Ammon's horn (tissue), 1 donor: ENCODE data around the gene IGSF8.
A peak's percentile ranks its signal among the peaks of the same experiment; 100 is the strongest.

ENCODE experiments used
- DNase-seq: peaks from one replicate; pipeline ENCODE4 v3.0.0-alpha.2; 2016; ENCODE audit warnings: low spot score

IGSF8 gene

GRCh38 chr1:160086456-160086892 is 11.9 kb downstream of the IGSF8 start:
- peak; percentile 61 for DNase-seq

- peak; percentile 94 for DNase-seq
Observed at GRCh38 chr1:160085686-160086455, 12.5 kb downstream of the IGSF8 start.

DNA sequence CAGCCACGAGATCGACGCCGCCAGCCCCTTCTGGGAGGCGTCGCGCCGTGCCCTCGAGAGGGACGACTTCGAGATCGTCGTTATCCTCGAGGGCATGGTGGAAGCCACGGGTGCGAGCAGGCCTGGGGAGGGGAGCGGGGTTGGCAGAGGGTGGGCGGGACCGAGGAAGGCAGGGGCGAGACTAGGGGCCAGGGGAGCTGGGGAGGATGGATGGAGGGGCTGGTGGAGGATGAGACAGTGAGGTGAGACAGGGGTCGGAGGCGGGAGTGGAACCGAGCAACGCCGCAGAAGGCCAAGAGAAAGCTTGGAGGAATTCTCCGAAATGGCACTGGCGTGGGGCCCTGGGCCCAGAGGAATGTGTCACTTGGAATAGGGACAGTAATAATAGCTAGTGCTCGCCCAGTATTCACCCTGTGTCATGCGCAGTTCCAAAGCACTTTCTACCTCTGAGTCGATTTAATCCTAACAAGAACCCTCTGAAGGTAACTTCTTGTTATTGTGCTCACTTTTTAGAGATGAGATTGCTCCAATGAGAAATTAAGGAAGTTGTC is 13.6 kb downstream of the IGSF8 start:
- DNase-seq = no peak

GRCh38 chr1:160083968-160084770 is 14.2 kb downstream of the IGSF8 start:
- peak; percentile 45 for DNase-seq

- no peak for DNase-seq
Observed at GRCh38 chr1:160082926-160083325, 15.5 kb downstream of the IGSF8 start.

- DNase-seq = no peak
Observed at GRCh38 chr1:160082487-160082886, 15.9 kb downstream of the IGSF8 start.

GRCh38 chr1:160081261-160081936 is 17.0 kb downstream of the IGSF8 start, which contains the start of gene KCNJ9:
Gene KCNJ9 (plus strand): TSS chr1:160081538. CDS start chr1:160084031, 2,493 bp downstream.
- DNase-seq = peak; percentile 96

DNA sequence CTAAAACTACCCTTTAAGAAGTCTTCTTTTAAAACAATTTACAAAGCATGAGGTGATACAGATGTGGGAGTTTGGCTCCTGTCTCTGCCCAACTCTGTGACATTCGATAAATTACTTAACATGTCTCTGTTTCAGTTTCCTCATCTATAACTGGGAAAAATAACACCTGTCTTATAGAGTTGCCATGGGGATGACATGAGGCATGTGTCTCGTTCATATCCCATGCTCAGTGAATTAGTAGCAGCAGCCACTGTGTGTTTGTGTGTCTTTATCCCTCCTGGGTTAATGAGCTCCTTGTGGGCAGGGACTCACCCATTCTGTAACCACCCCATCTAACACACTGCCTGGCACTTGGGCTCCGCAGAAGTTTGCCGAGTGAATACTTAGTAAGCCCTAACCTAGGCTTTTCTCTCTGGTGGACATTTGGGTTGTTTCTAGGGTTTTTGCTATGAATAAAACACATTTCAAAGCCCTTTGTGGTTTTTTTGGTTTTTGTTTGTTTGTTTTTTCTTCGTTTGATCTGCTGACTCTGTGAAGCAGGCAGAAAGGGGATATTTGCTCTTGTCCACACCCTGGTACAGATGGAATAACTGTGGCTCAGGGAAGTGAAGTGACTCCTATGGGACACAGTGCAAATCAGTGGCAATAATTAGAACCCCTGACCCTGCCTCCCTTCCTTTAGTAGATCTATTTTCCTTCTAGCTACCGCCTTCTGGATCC is 17.9 kb downstream of the IGSF8 start:
- DNase-seq = no peak

GRCh38 chr1:160079448-160079847 is 19.0 kb downstream of the IGSF8 start:
- no peak for DNase-seq

DNA sequence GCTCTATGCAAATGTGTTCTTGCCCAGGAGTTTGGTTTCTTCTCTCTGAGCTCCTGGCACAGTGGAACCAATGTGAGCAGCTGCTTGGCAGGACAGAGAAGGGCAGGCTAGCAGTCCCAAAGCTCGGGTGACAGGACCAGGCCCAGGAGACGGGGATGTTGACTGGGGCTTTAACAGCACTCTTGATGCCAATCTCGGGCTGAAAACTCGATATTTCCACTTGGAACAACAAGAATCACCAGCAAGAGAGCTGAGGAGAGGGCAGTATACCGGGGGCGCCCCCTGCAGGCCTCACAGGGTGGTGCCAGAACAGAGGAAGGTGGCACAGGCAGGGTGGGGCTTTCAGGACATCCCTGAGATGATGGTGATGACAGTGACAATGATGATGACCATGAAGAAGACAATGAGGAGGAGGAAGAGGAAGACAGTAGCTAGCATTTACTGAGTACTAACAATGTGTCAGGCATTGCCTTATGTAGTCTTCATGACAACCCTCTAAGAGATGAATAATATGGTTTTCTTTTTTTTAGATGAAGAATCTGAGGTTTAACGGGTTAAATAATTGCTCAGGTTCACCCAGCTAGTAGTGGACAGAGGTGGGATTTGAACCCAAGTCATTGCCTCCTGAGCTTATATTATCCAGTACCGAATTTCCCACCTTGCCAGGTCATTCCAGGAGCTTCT is 19.8 kb downstream of the IGSF8 start:
- DNase-seq = peak; percentile 83

GRCh38 chr1:160077486-160077885 is 20.9 kb downstream of the IGSF8 start:
- DNase-seq = no peak

GRCh38 chr1:160076295-160076694 is 22.1 kb downstream of the IGSF8 start:
- no peak for DNase-seq

- DNase-seq = no peak
Observed at GRCh38 chr1:160075836-160076235, 22.6 kb downstream of the IGSF8 start.

DNA sequence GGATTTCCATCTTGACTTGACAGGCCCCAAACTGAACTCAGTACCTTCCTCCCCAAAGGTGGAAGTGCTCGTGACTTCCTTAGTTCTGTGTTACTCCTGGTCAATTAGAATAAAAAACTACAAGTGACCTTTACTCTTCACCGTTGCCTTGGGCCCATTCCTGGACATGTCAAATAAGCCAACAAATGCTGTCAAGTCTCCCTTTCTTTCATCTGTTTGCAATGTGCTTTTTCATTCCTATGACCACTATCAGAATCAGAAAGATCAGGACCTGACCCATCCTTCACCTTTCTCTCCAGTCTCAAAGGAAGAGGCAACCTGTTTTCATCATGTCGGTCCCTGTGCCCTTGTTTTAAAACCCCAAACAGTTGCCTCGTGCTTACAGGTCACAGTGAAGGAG is 23.6 kb downstream of the IGSF8 start:
- no peak for DNase-seq

DNA sequence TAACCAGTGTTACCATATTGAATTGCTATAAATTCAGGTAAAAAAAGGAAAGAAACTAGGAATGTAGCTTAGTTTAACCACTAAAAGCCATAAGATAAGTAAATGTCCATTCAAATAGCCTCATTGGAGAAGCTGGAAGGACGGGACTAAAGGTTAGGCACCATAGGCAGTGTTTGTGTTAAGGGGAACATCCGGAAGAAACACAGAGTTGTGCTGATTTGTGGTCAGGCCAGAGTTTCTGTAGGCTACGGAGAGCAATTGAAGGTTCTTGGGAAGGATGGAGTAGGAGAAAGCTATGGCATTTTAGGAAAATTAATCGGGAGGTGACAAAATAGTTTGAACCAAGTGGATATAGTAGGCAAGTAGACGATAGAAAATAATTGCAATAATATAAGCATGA is 27.1 kb downstream of the IGSF8 start:
- no peak for DNase-seq

DNA sequence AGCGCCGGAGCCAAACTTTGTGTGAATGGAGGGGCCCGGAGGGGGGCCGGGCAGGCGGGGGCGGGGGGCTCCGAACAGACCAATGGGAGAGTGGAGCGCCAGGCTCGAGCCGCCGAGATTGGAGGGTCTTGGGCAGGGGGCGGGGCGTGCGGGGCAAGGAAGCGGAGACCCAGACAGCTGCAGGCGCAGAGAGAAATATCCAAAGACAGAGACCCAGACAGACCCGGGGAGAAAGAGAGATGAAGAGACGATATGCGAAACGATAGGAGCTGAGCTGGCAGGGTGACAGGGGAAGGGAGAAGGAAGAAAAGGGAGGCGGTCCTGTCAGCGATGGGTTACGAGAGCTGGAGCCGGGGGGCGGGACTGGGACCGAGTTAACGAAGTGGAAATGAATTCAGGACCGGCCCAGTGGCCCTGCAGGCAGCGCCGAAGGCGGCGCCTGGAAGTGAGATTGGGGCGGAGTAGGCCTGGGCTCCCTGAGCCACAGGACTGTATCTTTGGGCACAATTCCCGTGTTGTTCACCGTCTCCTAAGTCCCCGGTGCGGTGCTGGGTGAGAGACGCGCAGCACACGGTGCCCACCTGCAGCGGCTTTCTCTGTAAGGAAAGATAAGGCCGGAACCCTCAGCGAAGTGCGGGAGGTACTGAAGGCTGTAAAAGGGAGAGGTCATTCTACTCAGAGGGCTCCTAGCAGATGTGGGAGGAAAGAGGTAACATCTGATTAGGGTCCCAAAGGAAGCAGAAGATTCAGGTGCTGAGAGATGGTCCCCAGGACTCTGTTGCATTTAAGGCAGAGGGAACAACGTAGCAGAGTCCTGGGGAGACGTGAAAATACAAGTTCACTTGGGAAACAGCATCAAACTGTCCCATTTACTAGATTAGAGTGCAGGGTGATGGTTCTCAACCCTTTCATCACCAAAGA is 27.9 kb downstream of the IGSF8 start:
- DNase-seq = peak; percentile 96

- DNase-seq = no peak
Observed at GRCh38 chr1:160069460-160070231, 28.8 kb downstream of the IGSF8 start, which contains the start of gene KCNJ10. Gene KCNJ10 (minus strand): TSS chr1:160070160. CDS start chr1:160042532, 27,628 bp downstream.

GRCh38 chr1:160068225-160068624 is 30.2 kb downstream of the IGSF8 start:
- DNase-seq = peak; percentile 97
